HEK293 (cell line): Measurements from ENCODE around the gene INF2.

Experiments used
- CTCF ChIA-PET: fragments of 350-600 bp; formaldehyde crosslinking; extraction: SDS; loops from one replicate; lab custom pipeline; 2021; ENCODE audit warnings: antibody characterized with exemption; lab: Yijun Ruan, JAX
- POLR2A ChIA-PET: fragments of 300-600 bp; formaldehyde crosslinking; extraction: SDS; loops from one replicate; lab custom pipeline; 2020; ENCODE audit warnings: antibody characterized with exemption, inconsistent platforms; lab: Yijun Ruan, JAX
- H3K27ac ChIP-seq: fragments of 200-500 bp; sonication (Bioruptor generic); 2 replicates; pipeline ENCODE4 v1.5.1; 2014; ENCODE audit warnings: low read depth, low read length, control low read depth, inconsistent platforms; ENCODE audit errors: extremely low read depth
- H3K36me3 ChIP-seq, 2 experiments: fragments of 200-500 bp in 1 of 2; sonication (Bioruptor generic) in 1 of 2; 1 replicate in 1 of 2; 2 replicates in 1 of 2; pipeline ENCODE4 v1.5.1; 2014 to 2017; ENCODE audit warnings: inconsistent platforms in 2 of 2, low read length in 2 of 2; ENCODE audit not compliant: control insufficient read depth in 2 of 2, insufficient read depth in 1 of 2
- H3K4me1 ChIP-seq: fragments of 200-500 bp; sonication (Bioruptor generic); 2 replicates; pipeline ENCODE4 v1.5.1; 2014; ENCODE audit warnings: mild to moderate bottlenecking, low read length, inconsistent platforms; ENCODE audit not compliant: control insufficient read depth, insufficient read depth
- H3K4me3 ChIP-seq: 2 replicates; pipeline ENCODE4 v1.5.1; 2011; ENCODE audit warnings: low read depth, mild to moderate bottlenecking, control low read depth, low read length, moderate library complexity
- H3K9me3 ChIP-seq: fragments of 200-500 bp; sonication (Bioruptor generic); 2 replicates; pipeline ENCODE4 v1.5.1; 2014; ENCODE audit warnings: low read depth, low read length, inconsistent platforms; ENCODE audit not compliant: control insufficient read depth, insufficient read depth
- KLF7 ChIP-seq: fragments of 450-650 bp; formaldehyde crosslinking; IDR thresholded peaks from 2 replicates; pipeline ENCODE4 v1.5.1; 2016; ENCODE audit warnings: missing biosample characterization, missing genetic modification characterization, borderline replicate concordance
- MEIS1 ChIP-seq: sonication (generic); formaldehyde crosslinking; IDR thresholded peaks from 2 replicates; pipeline ENCODE4 v1.8.1; 2022; ENCODE audit warnings: missing genetic modification reagents, mild to moderate bottlenecking, borderline replicate concordance
- OSR2 ChIP-seq: fragments of 450-650 bp; formaldehyde crosslinking; IDR thresholded peaks from 2 replicates; pipeline ENCODE4 v1.5.1; 2016; ENCODE audit warnings: missing biosample characterization, missing genetic modification characterization
- PBX3 ChIP-seq: sonication (generic); formaldehyde crosslinking; IDR thresholded peaks from 2 replicates; pipeline ENCODE4 v1.8.1; 2022; ENCODE audit warnings: mild to moderate bottlenecking, moderate library complexity, missing genetic modification reagents
- SCRT2 ChIP-seq: fragments of 450-650 bp; formaldehyde crosslinking; IDR thresholded peaks from 2 replicates; pipeline ENCODE4 v1.5.1; 2016; ENCODE audit warnings: missing biosample characterization, missing genetic modification characterization
- YY1 ChIP-seq: fragments of 450-650 bp; formaldehyde crosslinking; IDR thresholded peaks from 2 replicates; pipeline ENCODE4 v1.5.1; 2018; ENCODE audit warnings: missing biosample characterization, missing genetic modification characterization
- ZBTB44 ChIP-seq: fragments of 450-650 bp; IDR thresholded peaks from 2 replicates; pipeline ENCODE4 v1.5.1; 2018; ENCODE audit warnings: missing biosample characterization, mild to moderate bottlenecking, missing genetic modification characterization
- ZFP41 ChIP-seq: fragments of 450-650 bp; formaldehyde crosslinking; IDR thresholded peaks from 2 replicates; pipeline ENCODE4 v1.5.1; 2016; ENCODE audit warnings: missing biosample characterization, missing genetic modification characterization, borderline replicate concordance
- ZNF132 ChIP-seq: fragments of 450-650 bp; formaldehyde crosslinking; IDR thresholded peaks from 2 replicates; pipeline ENCODE4 v1.5.1; 2017; ENCODE audit warnings: missing biosample characterization, missing genetic modification characterization, borderline replicate concordance
- ZNF223 ChIP-seq: fragments of 450-650 bp; formaldehyde crosslinking; IDR thresholded peaks from 2 replicates; pipeline ENCODE4 v1.5.1; 2016; ENCODE audit warnings: missing biosample characterization, missing genetic modification characterization
- ZNF24 ChIP-seq: fragments of 450-650 bp; formaldehyde crosslinking; IDR thresholded peaks from 2 replicates; pipeline ENCODE4 v1.5.1; 2016; ENCODE audit warnings: missing biosample characterization, missing genetic modification characterization
- ZNF248 ChIP-seq: fragments of 450-650 bp; formaldehyde crosslinking; IDR thresholded peaks from 2 replicates; pipeline ENCODE4 v1.5.1; 2017; ENCODE audit warnings: missing biosample characterization, missing genetic modification characterization
- ZNF280C ChIP-seq: fragments of 450-650 bp; formaldehyde crosslinking; IDR thresholded peaks from 2 replicates; pipeline ENCODE4 v1.5.1; 2016; ENCODE audit warnings: missing biosample characterization, missing genetic modification characterization
- ZNF473 ChIP-seq: fragments of 450-650 bp; formaldehyde crosslinking; IDR thresholded peaks from 2 replicates; pipeline ENCODE4 v1.5.1; 2017; ENCODE audit warnings: missing biosample characterization, missing genetic modification characterization
- ZNF521 ChIP-seq: fragments of 450-650 bp; formaldehyde crosslinking; IDR thresholded peaks from 2 replicates; pipeline ENCODE4 v1.5.1; 2017; ENCODE audit warnings: missing biosample characterization, mild to moderate bottlenecking, missing genetic modification characterization
- ZNF548 ChIP-seq: fragments of 450-650 bp; formaldehyde crosslinking; IDR thresholded peaks from 2 replicates; pipeline ENCODE4 v1.5.1; 2016; ENCODE audit warnings: missing biosample characterization, missing genetic modification characterization
- ZNF558 ChIP-seq: fragments of 450-650 bp; formaldehyde crosslinking; IDR thresholded peaks from 2 replicates; pipeline ENCODE4 v1.5.1; 2016; ENCODE audit warnings: missing biosample characterization, missing genetic modification characterization
- ZNF596 ChIP-seq: fragments of 450-650 bp; IDR thresholded peaks from 2 replicates; pipeline ENCODE4 v1.5.0; 2018; ENCODE audit warnings: missing biosample characterization, mild to moderate bottlenecking, missing genetic modification characterization, moderate library complexity
- ZNF610 ChIP-seq: fragments of 450-650 bp; formaldehyde crosslinking; IDR thresholded peaks from 2 replicates; pipeline ENCODE4 v1.5.1; 2016; ENCODE audit warnings: missing biosample characterization, missing genetic modification characterization, borderline replicate concordance
- ZNF624 ChIP-seq: fragments of 450-650 bp; formaldehyde crosslinking; IDR thresholded peaks from 2 replicates; pipeline ENCODE4 v1.5.1; 2017; ENCODE audit warnings: missing biosample characterization, missing genetic modification characterization
- ZNF747 ChIP-seq: fragments of 450-650 bp; formaldehyde crosslinking; IDR thresholded peaks from 2 replicates; pipeline ENCODE4 v1.5.1; 2016; ENCODE audit warnings: missing biosample characterization, missing genetic modification characterization
- ZNF768 ChIP-seq: fragments of 450-650 bp; formaldehyde crosslinking; IDR thresholded peaks from 2 replicates; pipeline ENCODE4 v1.5.1; 2018; ENCODE audit warnings: missing biosample characterization, mild to moderate bottlenecking, missing genetic modification characterization
- ZNF792 ChIP-seq: fragments of 450-650 bp; formaldehyde crosslinking; IDR thresholded peaks from 2 replicates; pipeline ENCODE4 v1.5.1; 2016; ENCODE audit warnings: missing biosample characterization, missing genetic modification characterization

Gene INF2

GRCh38 chr14:104643306-104643705 is 46.1 kb upstream of the INF2 start (continued):
- TF ChIP-seq ZNF223 (tag by site-specific recombination) (no peak), SCRT2 (no peak), ZNF624 (tag by site-specific recombination) (no peak), ZNF747 (tag by site-specific recombination) (no peak), OSR2 (tag by site-specific recombination) (no peak), PBX3 (CRISPR knock-in tag) (no peak), ZNF521 (tag by site-specific recombination) (no peak)

- H3K4me3 ChIP-seq, result no peak overlapping the region
- no peak for TF ChIP-seq ZNF596 (tag by site-specific recombination)
- TF ChIP-seq MEIS1 (CRISPR knock-in tag), result no peak
- TF ChIP-seq OSR2 (tag by site-specific recombination), result no peak
- TF ChIP-seq ZNF24 (tag by site-specific recombination), result no peak
- H3K4me1 ChIP-seq, result no peaks in the 10 kb centered on the region
- no peak overlapping the region for H3K27ac ChIP-seq
- H3K9me3 ChIP-seq, result no peaks in the 10 kb centered on the region
- no peaks in the 10 kb centered on the region for H3K36me3 ChIP-seq
- ChIA-PET POLR2A (no interaction called here), CTCF (interaction anchor here (0.6 to 1.3 kb wide), 2 partner anchors 566 to 732 kb away, joined by 3 to 5 read pairs; no protein-coding TSS in a partner anchor)
These were observed 45.3 kb upstream of the INF2 start for GRCh38 chr14:104644091-104644635.

- ChIA-PET POLR2A (no interaction called here), CTCF (interaction anchor here (1.3 kb wide), 1 partner anchor 567 kb away, joined by 5 read pairs; no protein-coding TSS in a partner anchor)
- Histone ChIP-seq H3K27ac (no peak overlapping the region), H3K4me3 (no peak overlapping the region), H3K4me1 (no peaks in the 10 kb centered on the region; the same call in 1 of the 2 replicates), H3K9me3 (no peaks in the 10 kb centered on the region), H3K36me3 (no peaks in the 10 kb centered on the region)
- no peak for TF ChIP-seq ZNF610 (tag by site-specific recombination)
- TF ChIP-seq YY1 (tag by site-specific recombination), result no peak
- no peak for TF ChIP-seq ZNF792 (tag by site-specific recombination)
- no peak for TF ChIP-seq ZNF473
- no peak for TF ChIP-seq ZNF132 (tag by site-specific recombination)
- no peak for TF ChIP-seq ZNF596 (tag by site-specific recombination)
- TF ChIP-seq KLF7, result no peak
- no peak for TF ChIP-seq ZNF558 (tag by site-specific recombination)
These were observed 44.6 kb upstream of the INF2 start for GRCh38 chr14:104644656-104645378.

- ChIA-PET POLR2A (no interaction called here), CTCF (interaction anchor here (0.6 kb wide), 2 partner anchors 88 to 105 kb away, joined by 3 to 4 read pairs; no protein-coding TSS in a partner anchor)
- no peaks in the 10 kb centered on the region; the same call in 1 of the 2 replicates for H3K4me1 ChIP-seq
- H3K36me3 ChIP-seq, result no peaks in the 10 kb centered on the region
- no peak overlapping the region for H3K4me3 ChIP-seq
- H3K9me3 ChIP-seq, result no peaks in the 10 kb centered on the region
- H3K27ac ChIP-seq, result no peak overlapping the region
- TF ChIP-seq ZNF548 (tag by site-specific recombination), result no peak
- no peak for TF ChIP-seq OSR2 (tag by site-specific recombination)
- no peak for TF ChIP-seq ZBTB44 (tag by site-specific recombination)
- TF ChIP-seq ZNF280C (tag by site-specific recombination), result no peak
- no peak for TF ChIP-seq ZFP41 (tag by site-specific recombination)
- TF ChIP-seq ZNF768 (tag by site-specific recombination), result no peak
- TF ChIP-seq ZNF248, result no peak
These were observed 41.9 kb upstream of the INF2 start for GRCh38 chr14:104647467-104648043.
